Endothelial cell (in vitro differentiated cells): Measurements from ENCODE around the gene HS3ST3A1. TPM values are rescaled to one million over a fixed set of nuclear protein-coding genes. Genes with fewer than 3 reads are reported as not detected.

Source experiments
- DNase-seq: peaks from one replicate; pipeline ENCODE4 v3.0.0; 2021; ENCODE audit warnings: low spot score
- H3K27ac Mint-ChIP-seq: one replicate; pipeline ENCODE4 v1.8.0; 2021; ENCODE audit warnings: mixed read lengths, inconsistent platforms; ENCODE audit not compliant: unreplicated experiment
- H3K27me3 Mint-ChIP-seq: one replicate; pipeline ENCODE4 v1.8.0; 2021; ENCODE audit warnings: mild to moderate bottlenecking, moderate library complexity, mixed read lengths, inconsistent platforms; ENCODE audit not compliant: unreplicated experiment
- H3K36me3 Mint-ChIP-seq: one replicate; pipeline ENCODE4 v1.8.0; 2021; ENCODE audit warnings: mild to moderate bottlenecking, low read depth, mixed read lengths, inconsistent platforms; ENCODE audit not compliant: unreplicated experiment
- H3K4me1 Mint-ChIP-seq: one replicate; pipeline ENCODE4 v1.8.0; 2021; ENCODE audit warnings: mild to moderate bottlenecking, mixed read lengths, inconsistent platforms; ENCODE audit not compliant: unreplicated experiment
- H3K4me3 Mint-ChIP-seq: one replicate; pipeline ENCODE4 v1.8.0; 2021; ENCODE audit warnings: mild to moderate bottlenecking, mixed read lengths, inconsistent platforms; ENCODE audit not compliant: unreplicated experiment
- H3K9me3 Mint-ChIP-seq: one replicate; pipeline ENCODE4 v1.8.0; 2021; ENCODE audit warnings: mixed read lengths, inconsistent platforms; ENCODE audit not compliant: unreplicated experiment
- total RNA-seq: library from RNA; stranded (reverse); fragmentation: NEBNext Ultra II Directional; extraction: Animal tissue kit (Norgen Biotek cat#: 25700); gene quantifications from one replicate; pipeline ENCODE4 v1.2.1, GENCODE V29; 2021; ENCODE audit not compliant: unreplicated experiment
- TF ChIP-seq, protein P1 (sequence below): fragments of 200-600 bp; sonication (generic); IDR thresholded peaks from one replicate; pipeline ENCODE4 v1.5.0; 2021; ENCODE audit warnings: antibody characterized with exemption; ENCODE audit not compliant: unreplicated experiment

The HS3ST3A1 gene
- total RNA-seq, 1 donor from 2014 or later = 1.1 TPM

DNA sequence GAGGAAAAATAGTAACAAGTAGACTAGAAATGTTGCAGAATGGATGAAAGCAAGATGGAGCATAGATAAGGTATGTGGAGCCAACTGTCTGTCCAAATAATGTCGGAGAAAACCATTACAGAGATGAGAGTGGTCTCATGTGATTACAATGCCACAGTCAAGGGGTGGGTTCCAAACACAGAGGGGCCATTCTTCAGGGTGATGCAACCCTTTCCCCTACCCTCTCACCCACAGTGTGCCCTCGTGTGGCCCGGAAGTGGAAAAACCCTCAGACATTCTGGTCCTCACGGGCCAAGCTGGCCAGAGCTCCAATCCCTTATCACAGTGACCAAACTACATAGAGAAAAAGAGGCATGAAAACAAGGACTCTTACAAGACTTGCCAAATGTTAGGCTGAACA is 17.7 kb upstream of the HS3ST3A1 start:
- Mint-ChIP-seq H3K27ac (no peak overlapping the region), H3K4me1 (no peaks in the 10 kb centered on the region), H3K9me3 (no peaks in the 10 kb centered on the region), H3K4me3 (no peak overlapping the region), H3K36me3 (no peaks in the 10 kb centered on the region), H3K27me3 (no peaks in the 10 kb centered on the region)
- TF ChIP-seq, protein P1, sequence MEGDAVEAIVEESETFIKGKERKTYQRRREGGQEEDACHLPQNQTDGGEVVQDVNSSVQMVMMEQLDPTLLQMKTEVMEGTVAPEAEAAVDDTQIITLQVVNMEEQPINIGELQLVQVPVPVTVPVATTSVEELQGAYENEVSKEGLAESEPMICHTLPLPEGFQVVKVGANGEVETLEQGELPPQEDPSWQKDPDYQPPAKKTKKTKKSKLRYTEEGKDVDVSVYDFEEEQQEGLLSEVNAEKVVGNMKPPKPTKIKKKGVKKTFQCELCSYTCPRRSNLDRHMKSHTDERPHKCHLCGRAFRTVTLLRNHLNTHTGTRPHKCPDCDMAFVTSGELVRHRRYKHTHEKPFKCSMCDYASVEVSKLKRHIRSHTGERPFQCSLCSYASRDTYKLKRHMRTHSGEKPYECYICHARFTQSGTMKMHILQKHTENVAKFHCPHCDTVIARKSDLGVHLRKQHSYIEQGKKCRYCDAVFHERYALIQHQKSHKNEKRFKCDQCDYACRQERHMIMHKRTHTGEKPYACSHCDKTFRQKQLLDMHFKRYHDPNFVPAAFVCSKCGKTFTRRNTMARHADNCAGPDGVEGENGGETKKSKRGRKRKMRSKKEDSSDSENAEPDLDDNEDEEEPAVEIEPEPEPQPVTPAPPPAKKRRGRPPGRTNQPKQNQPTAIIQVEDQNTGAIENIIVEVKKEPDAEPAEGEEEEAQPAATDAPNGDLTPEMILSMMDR = no peak
- no peak for DNase-seq

DNA sequence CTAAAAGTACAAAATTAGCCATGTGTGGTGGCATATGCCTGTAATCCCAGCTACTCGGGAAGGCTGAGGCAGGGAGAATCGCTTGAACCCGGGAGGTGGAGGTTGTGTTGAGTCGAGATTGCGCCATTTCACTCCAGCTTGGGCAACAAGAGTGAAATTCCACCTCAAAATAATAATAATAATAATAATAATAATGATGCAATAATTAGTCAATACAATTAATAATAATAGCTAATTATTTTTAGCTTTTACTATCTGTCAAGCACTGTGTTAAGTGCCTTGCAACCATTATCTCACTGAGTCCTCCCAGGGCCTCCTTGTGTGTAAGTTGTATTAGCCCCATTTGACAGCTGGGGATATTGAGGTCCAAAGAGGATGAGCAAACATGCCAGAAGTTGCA is 14.3 kb upstream of the HS3ST3A1 start:
- TF ChIP-seq, protein P1 = no peak
- H3K4me3 Mint-ChIP-seq = no peak overlapping the region
- DNase-seq = no peak
- H3K27me3 Mint-ChIP-seq = no peaks in the 10 kb centered on the region
- no peaks in the 10 kb centered on the region for H3K9me3 Mint-ChIP-seq
- no peaks in the 10 kb centered on the region for H3K4me1 Mint-ChIP-seq
- H3K36me3 Mint-ChIP-seq = no peaks in the 10 kb centered on the region
- H3K27ac Mint-ChIP-seq = no peak overlapping the region

DNA sequence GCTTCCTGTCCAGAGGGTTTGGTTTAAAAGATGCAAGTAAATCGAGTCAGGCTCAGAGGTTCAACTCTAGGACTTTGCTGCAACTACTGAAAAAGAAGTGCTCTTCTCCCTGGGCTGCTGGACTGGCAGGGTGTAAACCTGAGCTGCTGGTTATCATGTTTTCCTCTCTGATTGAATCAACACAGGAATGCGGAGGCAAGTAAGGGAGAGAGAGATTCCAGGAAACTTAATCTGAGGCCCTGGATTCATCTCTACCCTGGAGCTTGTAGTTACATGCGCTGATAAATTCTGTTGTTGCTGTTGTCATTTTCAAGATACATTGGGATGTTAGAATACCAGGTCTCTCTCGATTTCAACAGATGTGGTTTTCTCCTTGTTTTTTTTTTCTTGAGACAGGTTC is 8.2 kb upstream of the HS3ST3A1 start:
- Mint-ChIP-seq H3K27ac (no peak overlapping the region), H3K36me3 (no peaks in the 10 kb centered on the region), H3K4me1 (no peaks in the 10 kb centered on the region), H3K9me3 (no peaks in the 10 kb centered on the region), H3K4me3 (no peak overlapping the region), H3K27me3 (peaks cover 2% of the 10 kb centered on the region)
- TF ChIP-seq, protein P1 = no peak
- DNase-seq = no peak

DNA sequence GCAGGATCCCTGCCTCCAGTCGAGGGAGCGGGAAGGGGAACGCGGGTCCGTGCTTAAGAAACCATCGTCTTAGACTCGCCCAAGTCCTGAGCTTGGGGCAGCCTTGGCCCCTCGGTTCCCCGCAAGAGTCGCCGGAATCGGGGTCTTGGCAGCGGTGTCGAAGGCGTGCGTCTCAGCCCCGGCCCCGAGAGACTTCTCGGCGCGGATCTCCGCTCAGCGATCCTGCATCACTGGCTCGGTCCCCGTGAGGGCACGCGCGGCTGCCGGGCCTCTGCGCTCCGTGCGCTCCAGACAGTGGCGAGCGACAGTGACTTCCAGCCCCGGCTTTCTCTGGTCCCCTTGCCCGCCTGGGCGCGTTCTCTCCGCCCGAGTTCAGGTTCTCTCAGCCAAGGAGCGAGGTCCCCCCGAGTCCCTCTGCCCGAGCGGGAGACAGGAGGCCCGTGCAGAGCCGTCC is 380 bp downstream of the HS3ST3A1 start:
- H3K4me3 Mint-ChIP-seq = peak overlapping the region; percentile 74
- DNase-seq = peak; percentile 35
- peaks cover 3% of the 10 kb centered on the region for H3K36me3 Mint-ChIP-seq
- no peaks in the 10 kb centered on the region for H3K9me3 Mint-ChIP-seq
- H3K4me1 Mint-ChIP-seq = peaks cover 7% of the 10 kb centered on the region
- H3K27ac Mint-ChIP-seq = no peak overlapping the region
- TF ChIP-seq, protein P1 = no peak
- peaks cover 7% of the 10 kb centered on the region for H3K27me3 Mint-ChIP-seq

DNA sequence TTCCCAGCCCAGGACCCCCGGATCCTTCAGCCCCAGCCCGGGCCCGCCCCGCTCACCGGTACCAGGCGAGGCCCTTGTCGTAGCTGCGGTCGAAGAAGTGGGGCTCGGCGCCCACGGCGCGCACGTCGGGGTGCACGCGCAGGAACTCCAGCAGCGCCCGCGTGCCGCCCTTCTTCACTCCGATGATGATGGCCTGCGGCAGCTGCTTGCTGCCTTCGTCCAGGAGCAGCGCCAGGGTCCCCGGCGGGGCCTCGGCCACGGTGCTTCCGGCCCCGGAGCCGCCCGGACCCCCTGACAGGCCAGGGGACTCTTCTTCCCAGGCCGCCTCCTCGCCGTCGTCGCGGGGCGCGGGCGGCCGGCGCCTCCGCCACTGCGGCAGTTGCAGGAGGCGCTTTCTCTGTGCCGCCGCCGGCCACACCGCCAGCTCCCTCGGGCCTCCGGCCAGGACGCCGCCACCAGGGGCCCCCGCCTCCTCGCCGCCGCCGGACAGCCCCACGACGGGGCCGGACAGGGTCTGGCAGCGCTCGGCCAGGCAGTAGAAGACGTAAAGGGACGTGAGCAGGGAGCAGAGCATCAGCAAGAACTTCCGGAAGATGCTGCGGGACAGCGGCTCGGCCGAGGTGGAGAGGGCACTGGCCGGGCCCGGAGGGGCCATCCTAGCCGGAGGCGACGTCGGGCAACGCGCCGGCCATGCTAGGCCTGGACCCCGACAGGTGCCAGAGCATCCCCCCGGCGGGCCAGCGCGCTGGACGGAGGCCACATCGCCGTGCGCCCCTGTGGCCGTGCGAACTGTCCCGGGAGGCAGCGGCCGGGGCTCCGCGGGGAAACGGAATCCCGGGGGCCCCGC is 1.0 kb downstream of the HS3ST3A1 start:
- TF ChIP-seq, protein P1 = peak; percentile 3
- no peak overlapping the region for H3K27ac Mint-ChIP-seq
- peak; percentile 34 for DNase-seq
- H3K4me1 Mint-ChIP-seq = peaks cover 7% of the 10 kb centered on the region
- H3K36me3 Mint-ChIP-seq = peaks cover 3% of the 10 kb centered on the region
- H3K9me3 Mint-ChIP-seq = no peaks in the 10 kb centered on the region
- no peak overlapping the region for H3K4me3 Mint-ChIP-seq
- H3K27me3 Mint-ChIP-seq = peaks cover 7% of the 10 kb centered on the region
